HCT116 (cell line): ENCODE results near the gene SAP130. TPM values are rescaled to one million over a fixed set of nuclear protein-coding genes. Genes with fewer than 3 reads are reported as not detected.

Source experiments
- ATAC-seq: fragments of 200-7000 bp; cut with Tn5 transposase; 2 replicates; pipeline ENCODE4 v1.9.1; 2020; ENCODE audit warnings: mild to moderate bottlenecking, moderate library complexity
- BruUV-seq: library from RNA; stranded (reverse); fragments of 400-500 nt; replicated peaks from 2 replicates; lab custom pipeline; 2021; lab: Mats Ljungman, UMichigan
- CTCF ChIA-PET: fragments of 300-600 bp; sonication (Branson Sonifier 250); formaldehyde crosslinking; loops from one replicate; lab custom pipeline; 2021; ENCODE audit warnings: antibody characterized with exemption; lab: Charles Lee
- POLR2A ChIA-PET: fragments of 300-600, 350-600 bp; sonication (Branson Sonifier 250); formaldehyde crosslinking; loops from one replicate; lab custom pipeline; 2021; ENCODE audit warnings: antibody characterized with exemption; lab: Charles Lee
- RAD21 ChIA-PET, 2 experiments: fragments of 300-600 bp; sonication (Branson Sonifier 250); formaldehyde crosslinking; loops; one replicate each; lab custom pipeline; 2023; ENCODE audit warnings: low total read pairs in 2 of 2; ENCODE audit not compliant: uncharacterized antibody in 2 of 2, unreplicated experiment in 2 of 2, low non-redundant PET in 1 of 2; lab: Charles Lee
- DNase-seq: peaks from one replicate; pipeline ENCODE4 v3.0.0-alpha.2; 2010; ENCODE audit warnings: low read depth, low spot score
- H2AFZ ChIP-seq: fragments of 200-600 bp; shearing (Covaris generic), sonication (generic); 2 replicates; pipeline ENCODE4 v1.6.1; 2017; ENCODE audit warnings: low read depth, mixed run types, mixed read lengths, antibody characterized with exemption, low read length; ENCODE audit not compliant: poor library complexity, severe bottlenecking
- H3K27ac ChIP-seq: 2 replicates; pipeline ENCODE4 v1.5.1; 2012; ENCODE audit warnings: low read depth, low read length
- H3K27me3 ChIP-seq: fragments of 200-600 bp; sonication (generic); 2 replicates; pipeline ENCODE4 v1.6.1; 2016; ENCODE audit warnings: mixed run types, low read length, mixed read lengths; ENCODE audit not compliant: insufficient read depth
- H3K36me3 ChIP-seq, 2 experiments: fragments of 200-500 bp in 1 of 2; fragments of 200-600 bp in 1 of 2; sonication (Bioruptor generic) in 1 of 2; sonication (generic) in 1 of 2; 2 replicates each; pipeline versions ENCODE4 v1.5.1 to v1.6.1; 2014 to 2016; ENCODE audit warnings: low read length in 2 of 2, inconsistent platforms in 1 of 2, mixed read lengths in 1 of 2, mixed run types in 1 of 2; ENCODE audit not compliant: insufficient read depth in 2 of 2, control insufficient read depth in 1 of 2
- H3K4me1 ChIP-seq, 2 experiments: fragments of 200-600 bp in 1 of 2; sonication (generic) in 1 of 2; 2 replicates each; pipeline versions ENCODE4 v1.5.1 to v1.6.1; 2012 to 2017; ENCODE audit warnings: low read length in 2 of 2, inconsistent platforms in 1 of 2, mild to moderate bottlenecking in 1 of 2, mixed read lengths in 1 of 2, mixed run types in 1 of 2, moderate library complexity in 1 of 2; ENCODE audit not compliant: insufficient read depth in 2 of 2, control insufficient read depth in 1 of 2
- H3K4me2 ChIP-seq: fragments of 200-600 bp; sonication (generic); 2 replicates; pipeline ENCODE4 v1.6.1; 2017; ENCODE audit warnings: mixed run types, low read length, mixed read lengths
- H3K4me3 ChIP-seq, 2 experiments: fragments of 200-600 bp in 1 of 2; sonication (generic) in 1 of 2; replicated peaks in 1 of 2; 2 replicates each; pipeline ENCODE4 v1.5.1; 2011 to 2016; ENCODE audit warnings: low read length in 2 of 2, control low read depth in 1 of 2, low read depth in 1 of 2, mild to moderate bottlenecking in 1 of 2, mixed read lengths in 1 of 2, mixed run types in 1 of 2
- H3K79me2 ChIP-seq: fragments of 200-600 bp; sonication (generic); 2 replicates; pipeline ENCODE4 v1.6.1; 2017; ENCODE audit warnings: mild to moderate bottlenecking, mixed run types, low read length, moderate library complexity, mixed read lengths; ENCODE audit not compliant: insufficient read depth
- H3K9ac ChIP-seq: fragments of 200-600 bp; sonication (generic); 2 replicates; pipeline ENCODE4 v1.6.1; 2016; ENCODE audit warnings: low read length, mixed read lengths
- H3K9me2 ChIP-seq: fragments of 200-600 bp; sonication (generic), shearing (Covaris generic); 2 replicates; pipeline ENCODE4 v1.6.1; 2017; ENCODE audit warnings: mixed run types, mild to moderate bottlenecking, moderate library complexity; ENCODE audit not compliant: insufficient read depth
- H3K9me3 ChIP-seq, 2 experiments: fragments of 200-500 bp in 1 of 2; fragments of 200-600 bp in 1 of 2; sonication (Bioruptor generic) in 1 of 2; sonication (generic) in 1 of 2; 2 replicates each; pipeline ENCODE4 v1.6.1; 2014 to 2017; ENCODE audit warnings: low read length in 2 of 2, mixed read lengths in 2 of 2, inconsistent platforms in 1 of 2, low read depth in 1 of 2, mild to moderate bottlenecking in 1 of 2, mixed run types in 1 of 2, moderate library complexity in 1 of 2; ENCODE audit not compliant: control insufficient read depth in 1 of 2, insufficient read depth in 1 of 2
- H4K20me1 ChIP-seq: fragments of 200-600 bp; sonication (generic), shearing (Covaris generic); 2 replicates; pipeline ENCODE4 v1.6.1; 2017; ENCODE audit warnings: mixed run types, mild to moderate bottlenecking, moderate library complexity; ENCODE audit not compliant: insufficient read depth
- CBX3 ChIP-seq: IDR thresholded peaks from 2 replicates; pipeline ENCODE4 v1.6.1; 2012; ENCODE audit warnings: low read depth
- CEBPB ChIP-seq: IDR thresholded peaks from 2 replicates; pipeline ENCODE4 v1.6.1; 2012; ENCODE audit warnings: low read depth
- ELF1 ChIP-seq: IDR thresholded peaks from 2 replicates; pipeline ENCODE4 v1.6.1; 2012; ENCODE audit warnings: low read depth, borderline replicate concordance
- EZH2 ChIP-seq: fragments of 200-600 bp; sonication (generic); IDR thresholded peaks from 2 replicates; pipeline ENCODE4 v1.6.1; 2017; ENCODE audit warnings: antibody characterized with exemption, mixed run types
- EZH2phosphoT487 ChIP-seq: fragments of 200-600 bp; IDR thresholded peaks from 2 replicates; pipeline ENCODE4 v1.6.1; 2018; ENCODE audit warnings: antibody characterized with exemption, borderline replicate concordance
- FOSL1 ChIP-seq: IDR thresholded peaks from 2 replicates; pipeline ENCODE4 v1.6.1; 2012; ENCODE audit warnings: low read depth
- JUND ChIP-seq: IDR thresholded peaks from 2 replicates; pipeline ENCODE4 v1.6.1; 2012
- POLR2A ChIP-seq: IDR thresholded peaks from 2 replicates; pipeline ENCODE4 v1.7.0; 2011; ENCODE audit warnings: borderline replicate concordance; ENCODE audit not compliant: insufficient read depth, insufficient read length; ENCODE audit errors: extremely low read depth
- SRF ChIP-seq: IDR thresholded peaks from 2 replicates; pipeline ENCODE4 v1.6.1; 2012; ENCODE audit warnings: low read depth
- YY1 ChIP-seq: IDR thresholded peaks from 2 replicates; pipeline ENCODE4 v1.6.1; 2011; ENCODE audit warnings: low read length, low read depth, moderate library complexity, mild to moderate bottlenecking; ENCODE audit not compliant: insufficient replicate concordance; ENCODE audit errors: extremely low read depth
- intact Hi-C: fragments of 100-400 bp; cut with micrococcal nuclease; formaldehyde crosslinking; loops from 2 replicates; pipeline ENCODE4 v1.10.0; 2022
- total RNA-seq: library from RNA; stranded (reverse); gene quantifications from one replicate; pipeline ENCODE4 v1.2.1, GENCODE V29; 2021; ENCODE audit not compliant: unreplicated experiment
- TF ChIP-seq, protein P1 (sequence below), 3 experiments: fragments of 200-600 bp in 1 of 3; sonication (generic) in 1 of 3; IDR thresholded peaks in 2 of 3; conservative IDR thresholded peaks in 1 of 3; 2 replicates each; pipeline ENCODE4 v1.5.1; 2012 to 2017; ENCODE audit warnings: low read depth in 2 of 3, low read length in 2 of 3, antibody characterized with exemption in 1 of 3, borderline replicate concordance in 1 of 3, control low read depth in 1 of 3, mild to moderate bottlenecking in 1 of 3, mixed read lengths in 1 of 3, mixed run types in 1 of 3, moderate library complexity in 1 of 3; ENCODE audit not compliant: insufficient read depth in 1 of 3
- TF ChIP-seq, protein P2 (sequence below): IDR thresholded peaks from 2 replicates; pipeline ENCODE4 v1.6.1; 2012; ENCODE audit warnings: low read depth
- TF ChIP-seq, protein P3 (sequence below): IDR thresholded peaks from 2 replicates; pipeline ENCODE4 v1.6.1; 2012
- TF ChIP-seq, protein P4 (sequence below): IDR thresholded peaks from 2 replicates; pipeline ENCODE4 v1.6.1; 2011; ENCODE audit warnings: mild to moderate bottlenecking, low read length, moderate library complexity; ENCODE audit not compliant: insufficient replicate concordance; ENCODE audit errors: extremely low read depth

The SAP130 gene
- total RNA-seq, 1 experiment from 2014 or later: 29.5 TPM

DNA sequence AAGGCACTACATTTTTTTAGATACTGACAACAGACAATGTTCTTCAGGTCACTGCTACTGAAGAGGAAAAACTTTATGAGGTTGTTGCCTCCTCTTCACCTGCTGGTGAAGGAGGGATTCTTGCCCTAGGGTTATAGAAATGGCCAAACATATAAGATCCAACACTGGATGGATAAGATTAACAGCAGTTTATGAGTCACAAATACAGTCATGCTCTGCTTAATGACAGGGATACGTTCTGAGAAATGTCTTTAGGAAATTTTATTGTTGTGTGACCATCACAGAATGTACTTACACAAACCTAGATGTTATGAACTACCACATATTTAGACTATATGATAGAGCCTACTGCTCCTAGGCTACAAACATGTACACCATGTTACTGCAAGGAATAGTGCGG lies 84.7 kb downstream of the SAP130 start:
- intact Hi-C loops: no loop called here
- H3K27ac ChIP-seq: no peak overlapping the region
- no peaks in the 10 kb centered on the region for H3K9me2 ChIP-seq
- no TSS peak for BruUV-seq
- H3K4me3 ChIP-seq: no peak overlapping the region
- no peak overlapping the region for H3K4me2 ChIP-seq
- no peaks in the 10 kb centered on the region for H3K9me3 ChIP-seq
- H3K79me2 ChIP-seq: no peaks in the 10 kb centered on the region
- no peak overlapping the region for H2AFZ ChIP-seq
- CTCF ChIA-PET: no interaction called here
- H3K9ac ChIP-seq: no peak overlapping the region
- no peaks in the 10 kb centered on the region for H3K4me1 ChIP-seq
- no peak for TF ChIP-seq FOSL1
- TF ChIP-seq CEBPB: no peak
- no peak for TF ChIP-seq EZH2phosphoT487
- no peak for TF ChIP-seq JUND
- TF ChIP-seq, all 23 proteins: peak for 0
- Histone ChIP-seq H3K27me3 (no peaks in the 10 kb centered on the region), H3K36me3 (peaks cover 13 to 34% of the 10 kb centered on the region in 2 experiments; a peak in 3 of 4 replicates), H4K20me1 (no peaks in the 10 kb centered on the region)
- DNase-seq (no peak), ATAC-seq (no peak)
- RAD21 ChIA-PET: no interaction called here
- POLR2A ChIA-PET: no interaction called here

DNA sequence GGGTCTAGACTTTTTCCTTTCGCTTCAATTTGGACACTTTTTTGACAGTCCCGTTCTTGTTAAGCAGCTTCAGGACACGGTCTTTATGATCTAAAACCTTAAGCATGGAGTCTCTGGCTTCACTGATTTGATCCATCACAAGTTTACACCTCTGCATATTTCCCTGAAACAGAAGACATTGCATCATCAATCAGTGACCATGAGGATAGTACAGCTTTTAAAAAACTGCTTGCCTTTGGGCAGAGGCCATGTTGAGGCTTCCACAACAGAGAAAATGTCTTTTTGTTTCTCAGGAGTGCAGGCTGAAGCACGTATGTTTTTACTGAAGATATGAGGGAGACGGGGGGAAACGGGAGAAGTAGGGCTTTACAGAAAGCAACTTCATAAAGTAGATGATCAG lies 85.9 kb downstream of the SAP130 start:
- H4K20me1 ChIP-seq: no peaks in the 10 kb centered on the region
- ATAC-seq (no peak), DNase-seq (no peak)
- no peak overlapping the region for H3K4me2 ChIP-seq
- intact Hi-C loops: no loop called here
- H3K27me3 ChIP-seq: no peaks in the 10 kb centered on the region
- H3K27ac ChIP-seq: no peak overlapping the region
- no peaks in the 10 kb centered on the region for H3K79me2 ChIP-seq
- ChIA-PET RAD21 (no interaction called here), POLR2A (no interaction called here), CTCF (no interaction called here)
- H2AFZ ChIP-seq: no peak overlapping the region
- no TSS peak for BruUV-seq
- no peak overlapping the region for H3K9ac ChIP-seq
- no peaks in the 10 kb centered on the region for H3K4me1 ChIP-seq
- no peaks in the 10 kb centered on the region for H3K9me2 ChIP-seq
- peaks cover 13 to 34% of the 10 kb centered on the region in 2 experiments; a peak in 3 of 4 replicates for H3K36me3 ChIP-seq
- no peaks in the 10 kb centered on the region for H3K9me3 ChIP-seq
- no peak overlapping the region for H3K4me3 ChIP-seq
- no peak for TF ChIP-seq CBX3
- no peak for TF ChIP-seq POLR2A
- no peak for TF ChIP-seq YY1
- TF ChIP-seq, protein P1, sequence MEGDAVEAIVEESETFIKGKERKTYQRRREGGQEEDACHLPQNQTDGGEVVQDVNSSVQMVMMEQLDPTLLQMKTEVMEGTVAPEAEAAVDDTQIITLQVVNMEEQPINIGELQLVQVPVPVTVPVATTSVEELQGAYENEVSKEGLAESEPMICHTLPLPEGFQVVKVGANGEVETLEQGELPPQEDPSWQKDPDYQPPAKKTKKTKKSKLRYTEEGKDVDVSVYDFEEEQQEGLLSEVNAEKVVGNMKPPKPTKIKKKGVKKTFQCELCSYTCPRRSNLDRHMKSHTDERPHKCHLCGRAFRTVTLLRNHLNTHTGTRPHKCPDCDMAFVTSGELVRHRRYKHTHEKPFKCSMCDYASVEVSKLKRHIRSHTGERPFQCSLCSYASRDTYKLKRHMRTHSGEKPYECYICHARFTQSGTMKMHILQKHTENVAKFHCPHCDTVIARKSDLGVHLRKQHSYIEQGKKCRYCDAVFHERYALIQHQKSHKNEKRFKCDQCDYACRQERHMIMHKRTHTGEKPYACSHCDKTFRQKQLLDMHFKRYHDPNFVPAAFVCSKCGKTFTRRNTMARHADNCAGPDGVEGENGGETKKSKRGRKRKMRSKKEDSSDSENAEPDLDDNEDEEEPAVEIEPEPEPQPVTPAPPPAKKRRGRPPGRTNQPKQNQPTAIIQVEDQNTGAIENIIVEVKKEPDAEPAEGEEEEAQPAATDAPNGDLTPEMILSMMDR (IDR thresholded peaks at IDR 0.05 in 2 of 3, conservative IDR thresholded peaks at IDR 0.05 in 1 of 3; ENCODE audit: borderline replicate concordance in 1 of 3, insufficient read depth in 1 of 3, low read depth in 2 of 3, low read length in 2 of 3): no peak
- no peak for TF ChIP-seq EZH2
- TF ChIP-seq, protein P2, sequence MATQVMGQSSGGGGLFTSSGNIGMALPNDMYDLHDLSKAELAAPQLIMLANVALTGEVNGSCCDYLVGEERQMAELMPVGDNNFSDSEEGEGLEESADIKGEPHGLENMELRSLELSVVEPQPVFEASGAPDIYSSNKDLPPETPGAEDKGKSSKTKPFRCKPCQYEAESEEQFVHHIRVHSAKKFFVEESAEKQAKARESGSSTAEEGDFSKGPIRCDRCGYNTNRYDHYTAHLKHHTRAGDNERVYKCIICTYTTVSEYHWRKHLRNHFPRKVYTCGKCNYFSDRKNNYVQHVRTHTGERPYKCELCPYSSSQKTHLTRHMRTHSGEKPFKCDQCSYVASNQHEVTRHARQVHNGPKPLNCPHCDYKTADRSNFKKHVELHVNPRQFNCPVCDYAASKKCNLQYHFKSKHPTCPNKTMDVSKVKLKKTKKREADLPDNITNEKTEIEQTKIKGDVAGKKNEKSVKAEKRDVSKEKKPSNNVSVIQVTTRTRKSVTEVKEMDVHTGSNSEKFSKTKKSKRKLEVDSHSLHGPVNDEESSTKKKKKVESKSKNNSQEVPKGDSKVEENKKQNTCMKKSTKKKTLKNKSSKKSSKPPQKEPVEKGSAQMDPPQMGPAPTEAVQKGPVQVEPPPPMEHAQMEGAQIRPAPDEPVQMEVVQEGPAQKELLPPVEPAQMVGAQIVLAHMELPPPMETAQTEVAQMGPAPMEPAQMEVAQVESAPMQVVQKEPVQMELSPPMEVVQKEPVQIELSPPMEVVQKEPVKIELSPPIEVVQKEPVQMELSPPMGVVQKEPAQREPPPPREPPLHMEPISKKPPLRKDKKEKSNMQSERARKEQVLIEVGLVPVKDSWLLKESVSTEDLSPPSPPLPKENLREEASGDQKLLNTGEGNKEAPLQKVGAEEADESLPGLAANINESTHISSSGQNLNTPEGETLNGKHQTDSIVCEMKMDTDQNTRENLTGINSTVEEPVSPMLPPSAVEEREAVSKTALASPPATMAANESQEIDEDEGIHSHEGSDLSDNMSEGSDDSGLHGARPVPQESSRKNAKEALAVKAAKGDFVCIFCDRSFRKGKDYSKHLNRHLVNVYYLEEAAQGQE: no peak
- TF ChIP-seq SRF: no peak
- TF ChIP-seq ELF1: no peak
- TF ChIP-seq, protein P3, sequence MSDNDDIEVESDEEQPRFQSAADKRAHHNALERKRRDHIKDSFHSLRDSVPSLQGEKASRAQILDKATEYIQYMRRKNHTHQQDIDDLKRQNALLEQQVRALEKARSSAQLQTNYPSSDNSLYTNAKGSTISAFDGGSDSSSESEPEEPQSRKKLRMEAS: no peak
- TF ChIP-seq, protein P4, sequence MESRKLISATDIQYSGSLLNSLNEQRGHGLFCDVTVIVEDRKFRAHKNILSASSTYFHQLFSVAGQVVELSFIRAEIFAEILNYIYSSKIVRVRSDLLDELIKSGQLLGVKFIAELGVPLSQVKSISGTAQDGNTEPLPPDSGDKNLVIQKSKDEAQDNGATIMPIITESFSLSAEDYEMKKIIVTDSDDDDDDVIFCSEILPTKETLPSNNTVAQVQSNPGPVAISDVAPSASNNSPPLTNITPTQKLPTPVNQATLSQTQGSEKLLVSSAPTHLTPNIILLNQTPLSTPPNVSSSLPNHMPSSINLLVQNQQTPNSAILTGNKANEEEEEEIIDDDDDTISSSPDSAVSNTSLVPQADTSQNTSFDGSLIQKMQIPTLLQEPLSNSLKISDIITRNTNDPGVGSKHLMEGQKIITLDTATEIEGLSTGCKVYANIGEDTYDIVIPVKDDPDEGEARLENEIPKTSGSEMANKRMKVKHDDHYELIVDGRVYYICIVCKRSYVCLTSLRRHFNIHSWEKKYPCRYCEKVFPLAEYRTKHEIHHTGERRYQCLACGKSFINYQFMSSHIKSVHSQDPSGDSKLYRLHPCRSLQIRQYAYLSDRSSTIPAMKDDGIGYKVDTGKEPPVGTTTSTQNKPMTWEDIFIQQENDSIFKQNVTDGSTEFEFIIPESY: no peak
